Smooth muscle cell (in vitro differentiated cells): ENCODE measurements around the gene ZFYVE21. TPM values are rescaled to one million over a fixed set of nuclear protein-coding genes. Genes with fewer than 3 reads are reported as not detected.

Experiments used
- DNase-seq: peaks from one replicate; lab custom pipeline; 2025; ENCODE audit not compliant: unreplicated experiment; lab: John Stamatoyannopoulos, UW
- H2AFZ ChIP-seq: fragments of 200-600 bp; sonication (generic); 2 replicates; pipeline ENCODE4 v1.6.0; 2016; ENCODE audit warnings: antibody characterized with exemption, low read depth, mild to moderate bottlenecking
- H3F3A ChIP-seq: fragments of 200-600 bp; sonication (generic); 2 replicates; pipeline ENCODE4 v1.6.0; 2017; ENCODE audit warnings: antibody characterized with exemption, low read depth
- H3K27ac ChIP-seq: fragments of 200-600 bp; sonication (generic); 2 replicates; pipeline ENCODE4 v1.5.1; 2016; ENCODE audit warnings: low read depth, mild to moderate bottlenecking
- H3K27me3 ChIP-seq: fragments of 200-600 bp; sonication (generic); 2 replicates; pipeline ENCODE4 v1.6.1; 2016; ENCODE audit warnings: low read depth, mild to moderate bottlenecking
- H3K36me3 ChIP-seq: fragments of 200-600 bp; sonication (generic); 2 replicates; pipeline ENCODE4 v1.5.1; 2016; ENCODE audit warnings: low read depth
- H3K4me1 ChIP-seq: fragments of 200-600 bp; sonication (generic); 2 replicates; pipeline ENCODE4 v1.5.1; 2016; ENCODE audit warnings: low read depth
- H3K4me2 ChIP-seq: fragments of 200-600 bp; sonication (generic); 2 replicates; pipeline ENCODE4 v1.6.0; 2016; ENCODE audit warnings: mild to moderate bottlenecking
- H3K4me3 ChIP-seq: fragments of 200-600 bp; sonication (generic); 2 replicates; pipeline ENCODE4 v1.5.1; 2016; ENCODE audit warnings: mild to moderate bottlenecking
- H3K79me2 ChIP-seq: fragments of 200-600 bp; sonication (generic); 2 replicates; pipeline ENCODE4 v1.6.0; 2016; ENCODE audit warnings: low read depth, mild to moderate bottlenecking
- H3K9ac ChIP-seq: fragments of 200-600 bp; sonication (generic); 2 replicates; pipeline ENCODE4 v1.6.0; 2016; ENCODE audit warnings: low read depth
- H3K9me3 ChIP-seq: fragments of 200-600 bp; sonication (generic); replicated peaks from 2 replicates; pipeline ENCODE4 v1.5.1; 2016; ENCODE audit warnings: low read depth
- H4K20me1 ChIP-seq: fragments of 200-600 bp; sonication (generic); 2 replicates; pipeline ENCODE4 v1.6.0; 2016; ENCODE audit warnings: low read depth
- CTCF ChIP-seq: fragments of 200-600 bp; sonication (generic); IDR thresholded peaks from 2 replicates; pipeline ENCODE4 v1.5.1; 2017; ENCODE audit warnings: borderline replicate concordance, mild to moderate bottlenecking, antibody characterized with exemption; ENCODE audit not compliant: insufficient read depth, poor library complexity, severe bottlenecking
- WGBS: methylation state at CpG from one replicate; pipeline ENCODE4 v1.1.7; 2016; ENCODE audit warnings: low lambda C conversion rate; 5-methylcytosine and 5-hydroxymethylcytosine counted together
- polyA plus RNA-seq: library from polyadenylated mRNA; unstranded; fragments of >200 nt; fragmentation: Nextera tagmentation; extraction: Ambion mirVana; gene quantifications from 2 replicates; pipeline ENCODE4 v1.2.1, GENCODE V29; 2016
- total RNA-seq: library from RNA; depleted of rRNA; stranded (reverse); fragments of >200 nt; gene quantifications from 2 replicates; pipeline ENCODE4 v1.2.3, GENCODE V29; 2014

Gene ZFYVE21
- total and polyA plus RNA-seq, 2 experiments from 2014 or later: 33.9 to 41.5 TPM

GRCh38 chr14:103735815-103736545 is 20.4 kb downstream of the ZFYVE21 start:
- Histone ChIP-seq H3K9me3 (no peaks in the 10 kb centered on the region), H3F3A (no peaks in the 10 kb centered on the region), H3K27me3 (no peaks in the 10 kb centered on the region), H3K4me1 (no peaks in the 10 kb centered on the region), H3K27ac (no peak overlapping the region), H3K4me3 (no peak overlapping the region), H3K36me3 (no peaks in the 10 kb centered on the region), H3K79me2 (no peaks in the 10 kb centered on the region), H3K4me2 (no peak overlapping the region), H2AFZ (no peak overlapping the region), H4K20me1 (peaks cover 15% of the 10 kb centered on the region), H3K9ac (no peak overlapping the region)
- WGBS: 74% methylated on average over 22 of the region's 22 CpGs
- no peak for TF ChIP-seq CTCF
- DNase-seq: no peak

- Histone ChIP-seq H3K9ac (no peak overlapping the region), H3K79me2 (no peaks in the 10 kb centered on the region), H3K4me3 (no peak overlapping the region), H3K9me3 (no peaks in the 10 kb centered on the region), H3K4me2 (no peak overlapping the region), H3K36me3 (no peaks in the 10 kb centered on the region), H3K27me3 (no peaks in the 10 kb centered on the region), H4K20me1 (peaks cover 15% of the 10 kb centered on the region), H3K4me1 (no peaks in the 10 kb centered on the region), H3K27ac (peak overlapping the region; percentile 39), H3F3A (no peaks in the 10 kb centered on the region), H2AFZ (no peak overlapping the region)
- WGBS: 88% methylated on average over 10 of the region's 10 CpGs
- DNase-seq: no peak
- no peak for TF ChIP-seq CTCF
Measured at GRCh38 chr14:103736546-103737431, 21.2 kb downstream of the ZFYVE21 start.

- H3K4me1 ChIP-seq: no peaks in the 10 kb centered on the region
- no peak for DNase-seq
Measured at GRCh38 chr14:103737432-103738045, 21.9 kb downstream of the ZFYVE21 start.

More at GRCh38 chr14:103737432-103738045, 21.9 kb downstream of the ZFYVE21 start:
- Histone ChIP-seq H3K79me2 (no peaks in the 10 kb centered on the region), H4K20me1 (peaks cover 7% of the 10 kb centered on the region), H3K4me2 (no peak overlapping the region), H3K36me3 (no peaks in the 10 kb centered on the region), H3F3A (no peaks in the 10 kb centered on the region), H3K4me3 (no peak overlapping the region), H3K27ac (no peak overlapping the region), H3K9me3 (no peaks in the 10 kb centered on the region), H3K9ac (no peak overlapping the region), H3K27me3 (no peaks in the 10 kb centered on the region), H2AFZ (no peak overlapping the region)
- WGBS: 94% methylated on average over 16 of the region's 16 CpGs
- no peak for TF ChIP-seq CTCF
